Esophagus muscularis mucosa (tissue), 4 donors: Measurements from ENCODE around the gene SLC27A2. TPM values are rescaled to one million over a fixed set of nuclear protein-coding genes. Genes with fewer than 3 reads are reported as not detected.
A peak's percentile ranks its signal among the peaks of the same experiment; 100 is the strongest.

ENCODE experiments used
- DNase-seq: peaks from one replicate; pipeline ENCODE4 v3.0.0-alpha.2; 2017; ENCODE audit errors: extremely low spot score
- H3K27ac ChIP-seq, 4 donors: fragments of 200-600 bp; sonication (generic); replicated peaks in 1 of 4; 1 replicate in 3 of 4; 2 replicates in 1 of 4; pipeline ENCODE4 v1.5.1; 2016 to 2019; ENCODE audit warnings: mild to moderate bottlenecking in 1 of 4
- H3K27me3 ChIP-seq, 4 donors: fragments of 200-600 bp; sonication (generic); one replicate each; pipeline versions ENCODE4 v1.5.1 to v1.6.0; 2016 to 2019
- H3K36me3 ChIP-seq, 4 donors: fragments of 200-600 bp; sonication (generic); one replicate each; pipeline ENCODE4 v1.5.1; 2016 to 2019
- H3K4me1 ChIP-seq, 4 donors: fragments of 200-600 bp; sonication (generic); one replicate each; pipeline ENCODE4 v1.5.1; 2016 to 2019
- H3K4me3 ChIP-seq, 4 donors: fragments of 200-600 bp; sonication (generic); 1 replicate in 2 of 4; 2 replicates in 2 of 4; pipeline ENCODE4 v1.5.1; 2016 to 2019; ENCODE audit warnings: mild to moderate bottlenecking in 4 of 4, moderate library complexity in 1 of 4
- H3K9me3 ChIP-seq, 4 donors: fragments of 200-600 bp; sonication (generic); 1 replicate in 3 of 4; 2 replicates in 1 of 4; pipeline ENCODE4 v1.5.1; 2016 to 2019
- CTCF ChIP-seq, 3 experiments: fragments of 200-600 bp in 2 of 3; fragments of 450-650 bp in 1 of 3; sonication (generic) in 2 of 3; IDR thresholded peaks; one replicate each; pipeline ENCODE4 v1.5.1; 2017 to 2019; ENCODE audit warnings: antibody characterized with exemption in 3 of 3, mild to moderate bottlenecking in 2 of 3, moderate library complexity in 1 of 3
- EP300 ChIP-seq: sonication (generic); formaldehyde crosslinking; IDR thresholded peaks from one replicate; pipeline ENCODE4 v1.6.1; 2017; ENCODE audit warnings: antibody characterized with exemption
- POLR2A ChIP-seq: fragments of 450-650 bp; IDR thresholded peaks from one replicate; pipeline ENCODE4 v1.6.1; 2017; ENCODE audit warnings: antibody characterized with exemption, moderate library complexity, mild to moderate bottlenecking, low read depth
- POLR2AphosphoS5 ChIP-seq, 2 donors: sonication (generic); formaldehyde crosslinking; IDR thresholded peaks; one replicate each; pipeline ENCODE4 v1.6.1; 2017; ENCODE audit warnings: antibody characterized with exemption in 2 of 2
- WGBS: methylation state at CpG from one replicate; pipeline ENCODE4 v1.1.5; 2018; 5-methylcytosine and 5-hydroxymethylcytosine counted together
- intact Hi-C: fragments of 100-400 bp; cut with DNase I; formaldehyde crosslinking; loops from one replicate; pipeline ENCODE4 v1.15.1; 2023
- total RNA-seq, 4 donors: library from RNA; depleted of rRNA; stranded (reverse); fragments of >200 nt; gene quantifications; one replicate each; pipeline versions ENCODE4 v1.1.0 to v1.2.1, GENCODE V29; 2016

Gene SLC27A2
- total RNA-seq, 4 donors from 2014 or later = 0.42 to 1.8 TPM; not detected in 2

DNA sequence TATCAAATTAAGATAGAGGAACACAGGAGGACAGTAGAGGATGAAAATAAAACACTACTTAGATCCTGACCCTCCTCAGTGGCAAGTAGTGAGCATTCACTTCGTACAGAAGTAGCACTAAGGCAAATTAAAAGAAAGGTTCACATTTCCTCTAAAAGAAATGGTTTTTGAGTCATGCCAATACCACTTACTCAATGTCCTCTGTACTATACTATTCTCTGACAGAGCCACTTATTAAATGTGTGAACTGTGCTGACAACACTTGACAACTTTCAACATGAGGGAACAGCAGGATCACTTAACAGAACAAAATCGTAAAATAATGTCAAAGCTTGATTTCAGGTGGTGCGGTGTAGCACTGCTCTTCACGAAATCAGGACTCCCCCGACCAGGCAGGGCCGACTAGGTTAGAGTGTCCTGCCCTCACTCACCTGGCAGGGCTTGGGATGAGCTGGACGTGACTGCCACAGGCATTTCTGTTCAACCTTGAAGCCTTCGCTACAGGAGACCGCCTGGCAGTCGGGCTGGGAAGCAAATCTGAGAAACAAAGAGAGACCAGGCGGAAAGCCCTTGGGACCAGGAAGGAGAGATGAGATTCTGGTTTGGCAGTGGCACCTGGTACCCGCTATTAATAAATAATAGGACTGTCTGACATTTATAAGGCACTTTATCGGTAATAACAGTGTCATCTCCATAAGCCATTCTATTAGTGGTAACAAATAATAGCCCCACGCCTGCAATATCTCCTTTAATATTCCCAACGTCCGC, 611 bp upstream of the SLC27A2 start:
- no peak overlapping the region for H3K27ac ChIP-seq
- no peaks in the 10 kb centered on the region for H3K9me3 ChIP-seq
- WGBS = 66% methylated on average over 16 of the region's 16 CpGs
- H3K36me3 ChIP-seq = no peaks in the 10 kb centered on the region
- H3K4me3 ChIP-seq = peak overlapping the region; percentile 47 to 64 (median 57)
- DNase-seq = no peak
- H3K27me3 ChIP-seq = peaks cover 0 to 50% (median 9%) of the 10 kb centered on the region in 4 donors
- H3K4me1 ChIP-seq = peaks cover 11 to 16% (median 12%) of the 10 kb centered on the region in 4 donors
- intact Hi-C loops = no loop called here
- no peak for TF ChIP-seq POLR2AphosphoS5 (IDR thresholded peaks at IDR 0.05)
- no peak for TF ChIP-seq EP300
- TF ChIP-seq POLR2A = no peak
- no peak for TF ChIP-seq CTCF (IDR thresholded peaks at IDR 0.05)

DNA sequence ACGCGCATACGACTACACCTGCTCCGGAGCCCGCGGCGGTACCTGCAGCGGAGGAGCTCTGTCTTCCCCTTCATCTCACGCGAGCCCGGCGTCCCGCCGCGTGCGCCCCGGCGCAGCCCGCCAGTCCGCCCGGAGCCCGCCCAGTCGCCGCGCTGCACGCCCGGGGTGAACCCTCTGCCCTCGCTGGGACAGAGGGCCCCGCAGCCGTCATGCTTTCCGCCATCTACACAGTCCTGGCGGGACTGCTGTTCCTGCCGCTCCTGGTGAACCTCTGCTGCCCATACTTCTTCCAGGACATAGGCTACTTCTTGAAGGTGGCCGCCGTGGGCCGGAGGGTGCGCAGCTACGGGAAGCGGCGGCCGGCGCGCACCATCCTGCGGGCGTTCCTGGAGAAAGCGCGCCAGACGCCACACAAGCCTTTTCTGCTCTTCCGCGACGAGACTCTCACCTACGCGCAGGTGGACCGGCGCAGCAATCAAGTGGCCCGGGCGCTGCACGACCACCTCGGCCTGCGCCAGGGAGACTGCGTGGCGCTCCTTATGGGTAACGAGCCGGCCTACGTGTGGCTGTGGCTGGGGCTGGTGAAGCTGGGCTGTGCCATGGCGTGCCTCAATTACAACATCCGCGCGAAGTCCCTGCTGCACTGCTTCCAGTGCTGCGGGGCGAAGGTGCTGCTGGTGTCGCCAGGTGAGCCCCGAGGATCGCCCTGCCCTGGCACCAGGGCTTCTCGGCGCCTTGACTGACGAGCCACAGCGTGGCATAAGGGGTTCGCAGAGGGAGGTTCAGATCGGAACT, 420 bp downstream of the SLC27A2 start:
- intact Hi-C loops = no loop called here

DNA sequence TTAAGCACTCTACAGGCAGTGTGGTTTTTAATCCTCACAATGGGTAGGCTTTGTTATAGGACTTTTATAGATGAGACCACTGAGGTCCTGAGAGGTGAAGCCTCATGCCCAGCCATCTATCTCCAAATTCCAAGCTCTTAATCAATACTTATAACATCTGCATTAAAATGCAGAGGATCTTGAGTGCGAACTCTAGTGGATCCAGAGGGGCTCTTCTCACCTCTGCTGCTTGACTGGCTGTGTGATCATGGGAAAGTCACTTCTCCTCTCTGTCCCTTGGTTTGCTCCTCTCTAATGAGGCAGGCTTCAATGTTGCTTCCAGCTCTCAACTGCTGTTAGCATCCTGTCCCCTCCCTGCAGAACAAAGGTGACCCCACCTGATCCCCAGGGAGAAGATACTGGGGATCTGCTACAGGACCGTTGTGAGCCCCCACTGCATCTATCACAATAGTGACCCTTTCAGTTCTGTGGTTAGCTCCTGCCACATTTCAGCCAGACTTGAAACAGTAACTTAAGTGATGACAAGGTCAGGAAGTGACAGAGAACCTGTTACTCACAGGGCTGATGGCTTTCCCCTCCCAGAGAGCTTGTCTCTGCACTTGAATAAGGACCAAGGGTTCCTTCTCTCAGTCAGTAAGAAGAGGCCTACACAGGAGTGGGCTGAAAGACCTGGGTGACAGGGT, 1.3 kb downstream of the SLC27A2 start:
- H3K27ac ChIP-seq = no peak overlapping the region
- H3K9me3 ChIP-seq = no peaks in the 10 kb centered on the region
- DNase-seq = no peak
- TF ChIP-seq POLR2AphosphoS5 (IDR thresholded peaks at IDR 0.05) = no peak
- no peak for TF ChIP-seq EP300
- TF ChIP-seq POLR2A = no peak
- TF ChIP-seq CTCF (IDR thresholded peaks at IDR 0.05) = no peak
- peak overlapping the region in 2 of 4 donors; percentile 47 to 59 for H3K4me3 ChIP-seq
- WGBS = 88% methylated on average over 2 of the region's 2 CpGs
- no peaks in the 10 kb centered on the region for H3K36me3 ChIP-seq
- intact Hi-C loops = no loop called here
- peaks cover 11 to 16% (median 12%) of the 10 kb centered on the region in 4 donors for H3K4me1 ChIP-seq
- peaks cover 0 to 50% (median 9%) of the 10 kb centered on the region in 4 donors for H3K27me3 ChIP-seq

More for the DNA sequence above, 420 bp downstream of the SLC27A2 start:
- Histone ChIP-seq H3K27me3 (peaks cover 0 to 50% (median 9%) of the 10 kb centered on the region in 4 donors), H3K4me1 (peaks cover 11 to 16% (median 12%) of the 10 kb centered on the region in 4 donors), H3K9me3 (no peaks in the 10 kb centered on the region), H3K27ac (no peak overlapping the region), H3K4me3 (peak overlapping the region; percentile 47 to 64 (median 57)), H3K36me3 (no peaks in the 10 kb centered on the region)
- TF ChIP-seq CTCF (IDR thresholded peaks at IDR 0.05) = no peak
- no peak for TF ChIP-seq EP300
- no peak for TF ChIP-seq POLR2AphosphoS5 (IDR thresholded peaks at IDR 0.05)
- no peak for TF ChIP-seq POLR2A
- DNase-seq = no peak
- 16% methylated on average over 19 of the region's 80 CpGs for WGBS

GRCh38 chr15:50184863-50185504, 3.0 kb downstream of the SLC27A2 start:
- 64% methylated on average over 3 of the region's 3 CpGs for WGBS
- TF ChIP-seq CTCF (IDR thresholded peaks at IDR 0.05) (no peak), EP300 (no peak), POLR2AphosphoS5 (IDR thresholded peaks at IDR 0.05) (no peak), POLR2A (no peak)
- Histone ChIP-seq H3K4me3 (no peak overlapping the region), H3K27ac (no peak overlapping the region), H3K9me3 (no peaks in the 10 kb centered on the region), H3K36me3 (no peaks in the 10 kb centered on the region), H3K4me1 (peaks cover 11 to 16% (median 12%) of the 10 kb centered on the region in 4 donors), H3K27me3 (peaks cover 0 to 45% (median 9%) of the 10 kb centered on the region in 4 donors)
- intact Hi-C loops = no loop called here
- DNase-seq = no peak
